AG04449 (cell line): ENCODE data around the gene LRIT1.

Experiments used
- CTCF ChIA-PET: fragments of 350-600 bp; formaldehyde crosslinking; extraction: SDS; loops from one replicate; lab custom pipeline; 2021; ENCODE audit warnings: antibody characterized with exemption; lab: Yijun Ruan, JAX
- POLR2A ChIA-PET: fragments of 400-600, 350-600 bp; formaldehyde crosslinking; extraction: SDS; loops from one replicate; lab custom pipeline; 2020; ENCODE audit warnings: antibody characterized with exemption, inconsistent platforms; lab: Yijun Ruan, JAX
- DNase-seq: peaks from one replicate; pipeline ENCODE4 v3.0.0-alpha.2; 2010; ENCODE audit warnings: low read depth, low spot score
- H3K4me3 ChIP-seq: 2 replicates; pipeline ENCODE4 v1.5.1; 2011; ENCODE audit warnings: low read depth, mild to moderate bottlenecking, control low read depth, low read length
- CTCF ChIP-seq: IDR thresholded peaks from one replicate; pipeline ENCODE4 v1.5.1; 2011; ENCODE audit warnings: mild to moderate bottlenecking, moderate library complexity, low read length, control low read depth, inconsistent platforms; ENCODE audit not compliant: insufficient read depth; ENCODE audit errors: missing control alignments

LRIT1 gene

GRCh38 chr10:84205049-84205852 is 36.1 kb downstream of the LRIT1 start:
- peak; percentile 77 for TF ChIP-seq CTCF
- CTCF ChIA-PET, result interaction anchor here (0.7 to 1.5 kb wide), 3 partner anchors 24 to 332 kb away, joined by 3 to 5 read pairs (median 3); no protein-coding TSS in a partner anchor
- H3K4me3 ChIP-seq, result no peak overlapping the region
- POLR2A ChIA-PET, result no interaction called here
- no peak for DNase-seq

GRCh38 chr10:84204610-84205009 is 36.7 kb downstream of the LRIT1 start:
- no peak overlapping the region for H3K4me3 ChIP-seq
- ChIA-PET POLR2A (no interaction called here), CTCF (interaction anchor here (1.1 kb wide), 1 partner anchor 23 kb away, joined by 3 read pairs; no protein-coding TSS in a partner anchor)
- no peak for DNase-seq
- no peak for TF ChIP-seq CTCF

- no peak for DNase-seq
Observed at GRCh38 chr10:84204122-84204521, 37.2 kb downstream of the LRIT1 start.

GRCh38 chr10:84202349-84202748 is 39.0 kb downstream of the LRIT1 start:
- no peak overlapping the region for H3K4me3 ChIP-seq
- POLR2A ChIA-PET, result no interaction called here
- DNase-seq, result no peak
- CTCF ChIA-PET, result no interaction called here
- TF ChIP-seq CTCF, result no peak

More at GRCh38 chr10:84204122-84204521, 37.2 kb downstream of the LRIT1 start:
- H3K4me3 ChIP-seq, result no peak overlapping the region
- ChIA-PET CTCF (no interaction called here), POLR2A (no interaction called here)
- peak; percentile 16 for TF ChIP-seq CTCF

- ChIA-PET CTCF (no interaction called here), POLR2A (no interaction called here)
- DNase-seq, result no peak
- no peak for TF ChIP-seq CTCF
- no peak overlapping the region for H3K4me3 ChIP-seq
Observed at GRCh38 chr10:84201682-84202081, 39.7 kb downstream of the LRIT1 start.

GRCh38 chr10:84201244-84201606 is 40.1 kb downstream of the LRIT1 start:
- POLR2A ChIA-PET, result no interaction called here
- no peak for DNase-seq
- TF ChIP-seq CTCF, result no peak
- CTCF ChIA-PET, result no interaction called here
- H3K4me3 ChIP-seq, result no peak overlapping the region
